HG02981 (cell line): ENCODE results near the gene GRIN2A.

Experiments used
- ATAC-seq: cut with Tn5 transposase; IDR thresholded peaks from one replicate; pipeline ENCODE4 v1.9.1; 2021; ENCODE audit warnings: mild to moderate bottlenecking, moderate library complexity; ENCODE audit not compliant: unreplicated experiment

The GRIN2A gene

DNA sequence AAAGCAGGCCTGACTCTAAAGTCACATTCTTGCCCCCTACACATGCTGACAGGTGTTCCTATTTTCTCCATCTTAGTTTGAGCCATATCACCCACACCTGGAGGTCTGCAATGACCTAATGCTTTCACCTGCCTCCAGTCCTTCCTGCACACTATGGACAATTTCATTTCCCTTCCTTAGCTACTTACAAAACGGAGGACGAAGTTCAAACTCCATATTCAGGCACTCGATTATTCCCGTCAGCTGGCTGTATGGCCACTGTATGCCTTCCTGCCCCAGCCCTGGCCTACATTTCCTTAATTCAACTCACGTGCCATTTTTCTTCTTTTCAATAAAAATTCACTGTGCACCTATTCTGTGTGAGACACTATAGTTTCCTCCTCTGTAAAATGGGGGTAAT is 44.9 kb downstream of the GRIN2A start:
- no peak for ATAC-seq

- no peak for ATAC-seq
These were observed 45.3 kb downstream of the GRIN2A start for GRCh38 chr16:10136916-10137315.

DNA sequence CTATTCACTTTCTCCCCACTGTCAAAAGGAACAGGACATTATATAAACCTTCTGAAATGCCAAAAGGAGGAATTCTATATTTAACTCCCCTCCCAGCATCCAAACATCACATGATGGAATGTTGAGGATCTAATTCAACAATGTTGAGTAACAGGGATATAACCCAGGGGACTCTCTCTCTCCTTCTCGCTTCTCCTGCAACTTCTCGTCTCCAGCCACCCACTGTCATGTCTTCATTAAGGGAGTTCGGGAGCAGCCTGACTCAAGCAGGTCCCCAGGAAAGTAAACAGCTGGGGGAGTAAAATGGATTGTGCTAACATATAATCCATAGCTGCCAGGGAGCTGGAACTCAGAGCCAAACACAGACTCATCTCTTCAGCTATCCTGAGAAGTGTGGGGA is 51.7 kb downstream of the GRIN2A start:
- ATAC-seq: no peak

GRCh38 chr16:10128397-10129258 is 53.6 kb downstream of the GRIN2A start:
- ATAC-seq: no peak

GRCh38 chr16:10126686-10127085 is 55.5 kb downstream of the GRIN2A start:
- ATAC-seq: no peak

DNA sequence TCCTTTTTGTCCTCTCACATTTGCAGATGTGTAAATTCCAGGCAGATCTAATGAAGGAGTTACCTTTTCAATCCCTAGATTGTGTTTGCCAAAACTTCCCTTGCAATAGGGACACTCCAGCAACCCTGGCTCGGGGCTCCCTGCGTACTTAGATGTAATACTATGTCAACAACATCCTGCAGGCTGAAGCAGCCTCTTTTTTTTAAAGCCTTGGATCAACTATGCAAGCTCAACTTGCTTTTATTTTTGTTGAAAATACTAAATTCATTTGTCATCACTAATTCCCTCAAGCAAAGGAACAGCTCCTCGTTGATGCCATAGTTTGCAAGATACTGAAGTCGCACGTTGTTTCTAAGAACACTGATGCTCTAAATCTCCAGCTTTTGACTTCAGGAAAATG is 59.1 kb downstream of the GRIN2A start:
- ATAC-seq: no peak

- ATAC-seq: no peak
These were observed 59.7 kb downstream of the GRIN2A start for GRCh38 chr16:10122546-10122945.

GRCh38 chr16:10121897-10122425 is 60.3 kb downstream of the GRIN2A start:
- ATAC-seq: no peak

GRCh38 chr16:10121491-10121890 is 60.7 kb downstream of the GRIN2A start:
- no peak for ATAC-seq

DNA sequence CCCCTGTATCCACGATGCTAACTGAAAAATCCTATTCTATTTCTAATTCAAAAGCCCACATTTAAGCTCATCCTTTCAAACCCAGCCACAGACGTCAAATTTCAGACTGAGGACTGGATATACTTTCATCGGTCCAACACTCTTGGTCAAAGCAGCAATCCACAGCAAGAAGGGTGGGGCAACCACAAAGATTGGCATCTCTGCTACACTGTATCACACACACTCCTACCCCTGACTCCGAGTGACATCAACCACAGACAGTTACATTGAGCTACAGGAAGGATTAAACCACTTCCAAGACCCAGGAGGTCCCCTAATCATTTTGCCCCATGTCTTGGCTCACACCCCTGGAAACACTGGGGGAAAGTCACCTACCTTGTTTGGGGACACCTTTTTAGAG is 61.3 kb downstream of the GRIN2A start:
- ATAC-seq: no peak

- ATAC-seq: no peak
These were observed 67.8 kb downstream of the GRIN2A start for GRCh38 chr16:10114409-10114808.

- no peak for ATAC-seq
These were observed 69.0 kb downstream of the GRIN2A start for GRCh38 chr16:10113248-10113647.

DNA sequence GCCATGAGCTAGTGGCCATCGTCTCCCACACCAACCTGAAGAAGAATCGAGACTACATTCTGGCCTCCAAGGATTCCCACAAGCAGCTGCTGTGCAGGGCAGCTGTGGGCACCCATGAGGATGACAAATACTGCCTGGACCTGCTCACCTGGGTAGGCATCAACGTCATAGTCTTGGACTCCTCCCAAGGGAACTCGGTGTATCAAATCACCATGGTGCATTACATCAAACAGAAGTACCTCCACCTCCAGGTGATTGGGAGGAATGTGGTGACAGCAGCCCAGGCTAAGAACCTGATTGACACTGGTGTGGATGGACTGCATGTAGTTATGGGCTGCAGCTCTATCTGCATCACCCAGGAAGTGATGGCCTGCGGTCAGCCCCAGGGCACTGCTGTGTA is 70.2 kb downstream of the GRIN2A start:
- ATAC-seq: no peak

DNA sequence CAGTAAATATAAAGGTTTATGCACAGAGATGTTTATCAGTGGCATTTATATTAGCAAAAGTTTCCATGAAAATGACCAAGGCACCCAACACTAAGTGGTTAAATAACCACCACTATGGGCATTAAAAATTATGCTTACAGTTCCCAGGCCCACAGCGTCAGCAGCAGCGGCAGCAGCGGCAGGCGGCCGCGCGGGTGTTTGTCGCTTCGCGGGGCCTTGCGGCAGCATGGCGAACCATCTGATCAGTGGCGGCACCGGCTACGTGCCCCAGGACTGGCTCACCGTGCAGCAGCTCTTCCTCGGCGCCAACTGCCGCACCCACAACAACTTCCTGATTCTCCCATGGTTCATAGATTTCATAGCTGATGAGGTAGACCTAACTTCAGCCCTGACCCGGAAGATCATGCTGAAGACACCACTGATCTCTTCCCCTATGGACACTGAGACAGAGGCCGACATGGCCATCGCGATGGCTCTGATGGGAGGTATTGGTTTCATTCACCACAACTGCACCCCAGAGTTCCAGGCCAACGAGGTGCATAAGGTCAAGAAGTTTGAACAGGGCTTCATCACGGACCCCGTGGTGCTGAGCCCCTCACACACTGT is 71.0 kb downstream of the GRIN2A start:
- ATAC-seq: no peak

DNA sequence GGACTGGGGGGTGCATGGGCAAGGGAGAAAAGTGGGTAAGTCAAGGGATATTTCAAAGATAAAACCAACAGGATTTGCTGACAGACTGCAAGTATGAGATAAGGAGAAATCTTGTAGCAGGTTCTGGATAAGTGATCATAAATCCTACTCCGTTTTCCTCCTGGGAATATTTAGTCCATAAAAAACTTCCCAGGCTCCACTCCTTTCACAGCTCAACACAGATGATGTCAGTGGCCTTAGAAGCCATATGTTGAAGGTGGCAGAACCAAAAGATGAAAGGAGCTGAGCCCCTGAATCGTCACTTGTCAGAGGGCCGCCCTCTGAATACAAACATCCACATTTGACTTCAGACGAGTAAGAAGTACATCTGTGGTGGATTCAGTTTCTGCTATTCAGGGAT is 71.7 kb downstream of the GRIN2A start:
- no peak for ATAC-seq

DNA sequence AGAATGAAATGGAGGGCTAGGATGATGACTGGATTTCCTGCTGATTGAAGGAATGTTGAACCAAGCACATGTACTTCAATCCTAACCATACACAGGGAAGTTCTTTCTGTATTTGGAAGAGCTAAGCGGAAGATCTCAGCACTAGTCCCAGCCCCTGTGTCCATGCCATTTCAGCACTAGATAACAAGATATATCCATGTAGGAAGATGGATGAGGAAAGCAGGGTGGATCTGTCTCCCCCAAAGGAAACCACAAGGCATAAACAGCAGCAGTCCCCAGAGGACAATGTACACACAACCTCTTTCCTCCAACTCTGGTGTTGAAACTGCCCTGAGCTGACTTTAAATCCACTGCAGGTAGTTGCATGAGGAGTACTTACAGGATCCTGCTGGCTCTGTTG is 75.1 kb downstream of the GRIN2A start:
- no peak for ATAC-seq

- ATAC-seq: no peak
These were observed 78.5 kb downstream of the GRIN2A start for GRCh38 chr16:10103700-10104099.

DNA sequence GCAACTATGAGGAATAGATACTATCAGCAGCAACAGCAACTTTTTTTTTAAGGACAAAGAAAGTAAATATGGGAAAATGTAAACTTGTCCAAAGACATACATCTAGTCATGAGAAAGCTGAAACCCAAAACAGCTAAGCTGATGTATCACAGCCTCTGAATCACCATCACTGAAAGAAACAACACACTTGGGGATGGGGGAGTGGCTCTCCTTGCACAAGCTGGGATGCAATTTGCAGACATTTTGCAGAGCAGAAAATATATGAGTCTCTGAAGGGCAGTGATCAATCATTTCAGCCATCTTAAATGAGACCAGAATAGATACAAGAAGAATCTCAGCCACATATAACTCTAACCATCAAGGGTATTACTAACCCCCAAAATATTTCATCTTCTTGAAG is 79.1 kb downstream of the GRIN2A start:
- no peak for ATAC-seq

DNA sequence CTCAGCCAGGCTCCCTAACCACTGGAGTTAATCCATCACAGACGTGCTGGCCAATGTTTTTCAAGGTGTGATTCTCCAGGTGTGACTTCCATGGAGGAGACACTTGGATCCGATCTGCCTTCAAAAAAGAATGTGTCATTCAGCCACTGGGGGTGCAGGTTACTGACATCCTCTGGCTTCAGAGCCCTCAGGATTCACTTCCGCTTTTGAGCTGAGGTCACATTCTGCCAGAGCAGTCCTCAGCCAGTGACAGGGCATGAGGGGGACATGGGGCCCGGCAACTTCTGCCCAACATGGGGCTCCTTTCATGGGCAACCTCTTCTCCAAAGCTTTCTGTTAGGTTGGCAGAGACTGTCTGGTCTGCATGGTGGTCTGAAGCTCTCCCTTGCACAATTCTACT is 81.4 kb downstream of the GRIN2A start:
- ATAC-seq: no peak

GRCh38 chr16:10098991-10099390 is 83.2 kb downstream of the GRIN2A start:
- no peak for ATAC-seq

- no peak for ATAC-seq
These were observed 85.0 kb downstream of the GRIN2A start for GRCh38 chr16:10097271-10097670.

GRCh38 chr16:10093576-10093975 is 88.7 kb downstream of the GRIN2A start:
- no peak for ATAC-seq
